Measurements from ENCODE around the gene NPNT.
"Not testable (repeated sequence)": the region's sequence is repeated elsewhere in the genome, so short reads cannot be mapped to it uniquely, and the experiment has no call there.

Gene NPNT

GRCh38 chr4:105894660-105895582 lies at the start of gene NPNT:
Gene NPNT (plus strand): TSS chr4:105895471. CDS start chr4:105895653, 182 bp downstream.
- DNase-seq (ENCODE audit: low spot score) = no peak

GRCh38 chr4:105845559-105845958 lies 49.7 kb upstream of the NPNT start:
- DNase-seq (ENCODE audit: low spot score) = no peak

GRCh38 chr4:105848359-105848758 lies 46.9 kb upstream of the NPNT start:
- DNase-seq (ENCODE audit: low spot score) = not testable (repeated sequence)

- DNase-seq (ENCODE audit: low spot score) = no peak
Measured at GRCh38 chr4:105851196-105851595, 44.1 kb upstream of the NPNT start.

- not testable (repeated sequence) for DNase-seq (ENCODE audit: low spot score)
Measured at GRCh38 chr4:105852230-105852629, 43.0 kb upstream of the NPNT start.

- no peak for DNase-seq (ENCODE audit: low spot score)
Measured at GRCh38 chr4:105858466-105859040, 36.7 kb upstream of the NPNT start.

GRCh38 chr4:105859233-105859632 lies 36.0 kb upstream of the NPNT start:
- DNase-seq (ENCODE audit: low spot score) = peak; percentile 30

- no peak for DNase-seq (ENCODE audit: low spot score)
Measured at GRCh38 chr4:105870963-105871362, 24.3 kb upstream of the NPNT start.

GRCh38 chr4:105871997-105872396 lies 23.3 kb upstream of the NPNT start:
- DNase-seq (ENCODE audit: low spot score) = no peak

GRCh38 chr4:105875233-105875632 lies 20.0 kb upstream of the NPNT start:
- DNase-seq (ENCODE audit: low spot score) = no peak

- DNase-seq (ENCODE audit: low spot score) = no peak
Measured at GRCh38 chr4:105878668-105879067, 16.6 kb upstream of the NPNT start.

- no peak for DNase-seq (ENCODE audit: low spot score)
Measured at GRCh38 chr4:105887508-105887907, 7.8 kb upstream of the NPNT start.

- DNase-seq (ENCODE audit: low spot score) = no peak
Measured at GRCh38 chr4:105895583-105896460, 551 bp downstream of the NPNT start.

GRCh38 chr4:105896461-105896942 lies 1.2 kb downstream of the NPNT start:
- no peak for DNase-seq (ENCODE audit: low spot score)

GRCh38 chr4:105896984-105897775 lies 1.9 kb downstream of the NPNT start:
- no peak for DNase-seq (ENCODE audit: low spot score)

GRCh38 chr4:105900541-105900940 lies 5.3 kb downstream of the NPNT start:
- DNase-seq (ENCODE audit: low spot score) = no peak

GRCh38 chr4:105902550-105903262 lies 7.4 kb downstream of the NPNT start:
- no peak for DNase-seq (ENCODE audit: low spot score)

- DNase-seq (ENCODE audit: low spot score) = no peak
Measured at GRCh38 chr4:105909787-105910281, 14.6 kb downstream of the NPNT start.

GRCh38 chr4:105911426-105911825 lies 16.2 kb downstream of the NPNT start:
- DNase-seq (ENCODE audit: low spot score) = no peak

- no peak for DNase-seq (ENCODE audit: low spot score)
Measured at GRCh38 chr4:105912633-105913032, 17.4 kb downstream of the NPNT start.
